ENCODE data around the gene TAS2R10. TPM values are rescaled to one million over a fixed set of nuclear protein-coding genes. Genes with fewer than 3 reads are reported as not detected.

Gene TAS2R10
- total RNA-seq, 2 donors from 2014 or later, result 1.2 to 1.6 TPM

DNA sequence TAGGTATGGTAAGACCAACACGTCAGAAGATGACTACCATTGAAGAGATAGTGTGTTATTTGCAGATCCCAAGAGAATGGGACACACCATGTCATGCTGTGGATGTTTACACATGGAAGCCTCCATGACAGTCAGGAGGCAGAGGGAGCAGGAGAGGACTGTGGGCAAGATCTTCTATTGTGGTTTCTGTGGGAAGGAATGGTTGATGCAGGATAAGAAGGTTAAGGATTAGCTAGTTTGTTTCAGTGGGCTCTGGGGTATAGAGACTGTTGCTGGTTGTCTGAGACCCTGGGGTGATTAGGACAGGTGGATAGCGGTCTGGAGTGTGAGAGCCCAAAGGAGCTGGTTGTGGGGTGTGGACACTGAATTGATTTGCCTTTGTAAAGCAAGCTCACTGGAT, 47.1 kb downstream of the TAS2R10 start:
- Mint-ChIP-seq H3K36me3 (ENCODE audit: low read depth) (no peaks in the 10 kb centered on the region), H3K27ac (peak overlapping the region; percentile 3), H3K4me3 (no peak overlapping the region), H3K4me1 (peaks cover 14% of the 10 kb centered on the region), H3K27me3 (ENCODE audit: insufficient read depth) (no peaks in the 10 kb centered on the region), H3K9me3 (no peaks in the 10 kb centered on the region)
- Histone ChIP-seq H3K27me3 (ENCODE audit: control insufficient read depth, insufficient read depth, low read length, poor library complexity, severe bottlenecking) (no peaks in the 10 kb centered on the region), H3K9me3 (ENCODE audit: control insufficient read depth, low read length) (no peaks in the 10 kb centered on the region), H3K36me3 (ENCODE audit: control insufficient read depth, insufficient read depth, low read length) (no peaks in the 10 kb centered on the region), H3K27ac (ENCODE audit: low read depth, low read length) (no peak overlapping the region), H3K4me3 (ENCODE audit: low read length) (no peak overlapping the region), H3K4me1 (ENCODE audit: control insufficient read depth, insufficient read depth, low read length) (no peaks in the 10 kb centered on the region), H3K9ac (ENCODE audit: extremely low read depth, low read length, poor library complexity, severe bottlenecking) (no peak overlapping the region)
- TF ChIP-seq, protein P1, sequence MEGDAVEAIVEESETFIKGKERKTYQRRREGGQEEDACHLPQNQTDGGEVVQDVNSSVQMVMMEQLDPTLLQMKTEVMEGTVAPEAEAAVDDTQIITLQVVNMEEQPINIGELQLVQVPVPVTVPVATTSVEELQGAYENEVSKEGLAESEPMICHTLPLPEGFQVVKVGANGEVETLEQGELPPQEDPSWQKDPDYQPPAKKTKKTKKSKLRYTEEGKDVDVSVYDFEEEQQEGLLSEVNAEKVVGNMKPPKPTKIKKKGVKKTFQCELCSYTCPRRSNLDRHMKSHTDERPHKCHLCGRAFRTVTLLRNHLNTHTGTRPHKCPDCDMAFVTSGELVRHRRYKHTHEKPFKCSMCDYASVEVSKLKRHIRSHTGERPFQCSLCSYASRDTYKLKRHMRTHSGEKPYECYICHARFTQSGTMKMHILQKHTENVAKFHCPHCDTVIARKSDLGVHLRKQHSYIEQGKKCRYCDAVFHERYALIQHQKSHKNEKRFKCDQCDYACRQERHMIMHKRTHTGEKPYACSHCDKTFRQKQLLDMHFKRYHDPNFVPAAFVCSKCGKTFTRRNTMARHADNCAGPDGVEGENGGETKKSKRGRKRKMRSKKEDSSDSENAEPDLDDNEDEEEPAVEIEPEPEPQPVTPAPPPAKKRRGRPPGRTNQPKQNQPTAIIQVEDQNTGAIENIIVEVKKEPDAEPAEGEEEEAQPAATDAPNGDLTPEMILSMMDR (conservative IDR thresholded peaks at IDR 0.05), result no peak
- DNase-seq, result peak; percentile 55
- WGBS, 2 experiments (ENCODE audit: insufficient coverage in 1 of 2, insufficient read length in 1 of 2), result 89% methylated on average over 2 of the region's 2 CpGs; no CpG with 5 or more reads in 1 of the 2 experiments

Other genes with a start within 250 kb of the TAS2R10 start
- gene MAGOHB, start 212.7 kb downstream of the TAS2R10 start, total RNA-seq, result 10 to 100 TPM; 53.8 to 75.8 TPM
- 1 to 10 TPM; 3.3 to 4.5 TPM for gene STYK1, start 152.3 kb downstream of the TAS2R10 start, total RNA-seq
- 100 to 1,000 TPM; 251 to 419 TPM for gene YBX3, start 103.0 kb downstream of the TAS2R10 start, total RNA-seq
- not detected for gene TAS2R7, start 23.7 kb downstream of the TAS2R10 start, total RNA-seq
- not detected for gene TAS2R8, start 19.1 kb downstream of the TAS2R10 start, total RNA-seq
- not detected for gene TAS2R9, start 16.2 kb downstream of the TAS2R10 start, total RNA-seq
- gene PRR4, start 23.1 kb upstream of the TAS2R10 start, total RNA-seq, result 1 to 10 TPM; 3.8 to 7.9 TPM
- gene PRH1, start 57.9 kb upstream of the TAS2R10 start, total RNA-seq, result 10 to 100 TPM; 13.4 to 42.6 TPM
- gene TAS2R13, start 83.2 kb upstream of the TAS2R10 start, total RNA-seq, result 1 to 10 TPM; 1.2 to 5.1 TPM
- gene PRH2, start 102.9 kb upstream of the TAS2R10 start, total RNA-seq, result 1 to 10 TPM in 1 of 2 donors, not detected in 1; 1.2 TPM
- 1 to 10 TPM; 2.0 to 8.1 TPM for gene TAS2R14, start 112.9 kb upstream of the TAS2R10 start, total RNA-seq
- gene TAS2R50, start 160.6 kb upstream of the TAS2R10 start, total RNA-seq, result 1 to 10 TPM; 1.1 to 5.0 TPM
- 1 to 10 TPM; 2.1 to 5.9 TPM for gene TAS2R20, start 171.9 kb upstream of the TAS2R10 start, total RNA-seq
- 10 to 100 TPM in 1 of 2 donors, 1 to 10 TPM in 1; 3.1 to 11.3 TPM for gene TAS2R19, start 196.3 kb upstream of the TAS2R10 start, total RNA-seq
- 10 to 100 TPM in 1 of 2 donors, 1 to 10 TPM in 1; 2.4 to 12.4 TPM for gene TAS2R31, start 205.0 kb upstream of the TAS2R10 start, total RNA-seq
- gene TAS2R46, start 235.9 kb upstream of the TAS2R10 start, total RNA-seq, result 1 to 10 TPM; 1.3 to 3.9 TPM